ENCODE results near the gene PCAT7.

- no peak for TF ChIP-seq YY1 (IDR thresholded peaks at IDR 0.05; ENCODE audit: insufficient read depth, insufficient read length)
- no peak for TF ChIP-seq ZNF274 (IDR thresholded peaks at IDR 0.05; ENCODE audit: low read depth, low read length)
- no peak for TF ChIP-seq SUZ12 (IDR thresholded peaks at IDR 0.05; ENCODE audit: extremely low read depth, insufficient read depth, insufficient read length)
Observed at GRCh38 chr9:94533155-94533554, 21.7 kb upstream of the PCAT7 start.
